Frontal cortex (tissue), 4 donors: ENCODE measurements around the gene CHRM3. TPM values are rescaled to one million over a fixed set of nuclear protein-coding genes. Genes with fewer than 3 reads are reported as not detected.
A peak's percentile ranks its signal among the peaks of the same experiment; 100 is the strongest.
"Not testable (repeated sequence)": the region's sequence is repeated elsewhere in the genome, so short reads cannot be mapped to it uniquely, and the experiment has no call there.

Experiments used
- DNase-seq, 2 donors: peaks; one replicate each; pipeline ENCODE4 v3.0.0; 2012; ENCODE audit warnings: low spot score in 2 of 2
- FAIRE-seq: peaks from 2 replicates; lab custom pipeline; 2012; peaks lifted over from hg19 to GRCh38; lab: Jason Lieb, UNC
- total RNA-seq: library from RNA; depleted of rRNA; stranded (reverse); fragments of >200 nt; gene quantifications from one replicate; pipeline ENCODE4 v1.2.3, GENCODE V29; 2014
- donor health status: control.
- donor health status: control.
- donor health status: control.

Gene CHRM3
- total RNA-seq, result 39.1 TPM

GRCh38 chr1:239386453-239387303 is at the start of gene CHRM3:
CHRM3 (plus strand) TSS chr1:239386568; CDS start chr1:239907452, 520,884 bp downstream.
- FAIRE-seq (no peak), DNase-seq (peak; percentile 35 to 44)

- DNase-seq (no peak), FAIRE-seq (no peak)
Observed at GRCh38 chr1:239337799-239338430, 48.5 kb upstream of the CHRM3 start.

- DNase-seq (no peak), FAIRE-seq (no peak)
Observed at GRCh38 chr1:239347776-239348175, 38.6 kb upstream of the CHRM3 start.

- FAIRE-seq (no peak), DNase-seq (no peak)
Observed at GRCh38 chr1:239348635-239349353, 37.6 kb upstream of the CHRM3 start.

GRCh38 chr1:239349699-239350098 is 36.7 kb upstream of the CHRM3 start:
- DNase-seq (no peak), FAIRE-seq (no peak)

GRCh38 chr1:239353536-239353935 is 32.8 kb upstream of the CHRM3 start:
- FAIRE-seq (no peak), DNase-seq (no peak)

- FAIRE-seq (no peak), DNase-seq (no peak)
Observed at GRCh38 chr1:239354231-239354630, 32.1 kb upstream of the CHRM3 start.

- FAIRE-seq (no peak), DNase-seq (no peak)
Observed at GRCh38 chr1:239357867-239358266, 28.5 kb upstream of the CHRM3 start.

GRCh38 chr1:239361403-239361802 is 25.0 kb upstream of the CHRM3 start:
- DNase-seq (peak in 1 of 2 donors; percentile 4), FAIRE-seq (no peak)

GRCh38 chr1:239363930-239364329 is 22.4 kb upstream of the CHRM3 start:
- FAIRE-seq (no peak), DNase-seq (no peak)

GRCh38 chr1:239367196-239367810 is 19.1 kb upstream of the CHRM3 start:
- FAIRE-seq (no peak), DNase-seq (no peak)

- DNase-seq (no peak), FAIRE-seq (no peak)
Observed at GRCh38 chr1:239368436-239369109, 17.8 kb upstream of the CHRM3 start.

GRCh38 chr1:239370869-239371268 is 15.5 kb upstream of the CHRM3 start:
- not testable (repeated sequence) for DNase-seq, FAIRE-seq

- DNase-seq (no peak), FAIRE-seq (no peak)
Observed at GRCh38 chr1:239382666-239383065, 3.7 kb upstream of the CHRM3 start.

- no peak for FAIRE-seq
Observed at GRCh38 chr1:239383714-239384113, 2.7 kb upstream of the CHRM3 start.

GRCh38 chr1:239387304-239388158 is 1.2 kb downstream of the CHRM3 start:
- FAIRE-seq (no peak), DNase-seq (no peak)

More at GRCh38 chr1:239383714-239384113, 2.7 kb upstream of the CHRM3 start:
- no peak for DNase-seq

GRCh38 chr1:239388159-239388485 is 1.8 kb downstream of the CHRM3 start:
- FAIRE-seq (no peak), DNase-seq (no peak)

GRCh38 chr1:239388578-239388977 is 2.2 kb downstream of the CHRM3 start:
- FAIRE-seq (no peak), DNase-seq (no peak)

GRCh38 chr1:239389703-239390102 is 3.3 kb downstream of the CHRM3 start:
- DNase-seq, result no peak

More at GRCh38 chr1:239389703-239390102, 3.3 kb downstream of the CHRM3 start:
- FAIRE-seq, result no peak
